Neural cell (in vitro differentiated cells): ENCODE measurements around the gene GON4L. TPM values are rescaled to one million over a fixed set of nuclear protein-coding genes. Genes with fewer than 3 reads are reported as not detected.

Experiments
- H2AFZ ChIP-seq: fragments of 200-600, 300-800 bp; sonication (generic), shearing (Covaris generic); 2 replicates; pipeline ENCODE4 v1.6.0; 2014; ENCODE audit warnings: low read depth, mild to moderate bottlenecking, antibody characterized with exemption, low read length, moderate library complexity
- H3F3A ChIP-seq: fragments of 200-600 bp; shearing (Covaris generic); 2 replicates; pipeline ENCODE4 v1.6.1; 2016; ENCODE audit warnings: mild to moderate bottlenecking, moderate library complexity, mixed read lengths, antibody characterized with exemption, low read length; ENCODE audit not compliant: insufficient read depth, poor library complexity, severe bottlenecking
- H3K27ac ChIP-seq: fragments of 200-600, 300-800 bp; sonication (generic), shearing (Covaris generic); 2 replicates; pipeline ENCODE4 v1.5.1; 2014; ENCODE audit warnings: mild to moderate bottlenecking, low read length, moderate library complexity
- H3K27me3 ChIP-seq: fragments of 300-800, 200-600 bp; sonication (generic), shearing (Covaris generic); 2 replicates; pipeline ENCODE4 v1.6.0; 2014; ENCODE audit warnings: mild to moderate bottlenecking, low read depth, low read length, moderate library complexity; ENCODE audit not compliant: insufficient read depth
- H3K36me3 ChIP-seq: fragments of 300-800, 200-600 bp; sonication (generic), shearing (Covaris generic); 2 replicates; pipeline ENCODE4 v1.5.1; 2014; ENCODE audit warnings: mild to moderate bottlenecking, antibody characterized with exemption, low read length, moderate library complexity; ENCODE audit not compliant: insufficient read depth
- H3K4me2 ChIP-seq: fragments of 300-800, 200-600 bp; sonication (generic), shearing (Covaris generic); 2 replicates; pipeline ENCODE4 v1.6.0; 2014; ENCODE audit warnings: mild to moderate bottlenecking, low read length
- H3K4me3 ChIP-seq: fragments of 300-800, 200-600 bp; sonication (generic), shearing (Covaris generic); 2 replicates; pipeline ENCODE4 v1.5.1; 2014; ENCODE audit warnings: mild to moderate bottlenecking, low read length, moderate library complexity
- H3K79me2 ChIP-seq: fragments of 200-600 bp; shearing (Covaris generic); replicated peaks from 2 replicates; pipeline ENCODE4 v1.6.0; 2014; ENCODE audit warnings: mild to moderate bottlenecking, low read length, moderate library complexity; ENCODE audit not compliant: insufficient read depth
- H3K9ac ChIP-seq: fragments of 300-800, 200-600 bp; sonication (generic), shearing (Covaris generic); 2 replicates; pipeline ENCODE4 v1.6.1; 2016; ENCODE audit warnings: mild to moderate bottlenecking, low read length, mixed read lengths
- H3K9me2 ChIP-seq: fragments of 200-600 bp; shearing (Covaris generic); 2 replicates; pipeline ENCODE4 v1.6.1; 2016; ENCODE audit warnings: mild to moderate bottlenecking, low read length, mixed read lengths; ENCODE audit not compliant: insufficient read depth
- H3K9me3 ChIP-seq: fragments of 200-600, 300-800 bp; sonication (generic), shearing (Covaris generic); 2 replicates; pipeline ENCODE4 v1.6.1; 2016; ENCODE audit warnings: mild to moderate bottlenecking, mixed run types, low read length, moderate library complexity, mixed read lengths
- H4K20me1 ChIP-seq: fragments of 200-600 bp; shearing (Covaris generic); 2 replicates; pipeline ENCODE4 v1.6.1; 2016; ENCODE audit warnings: mild to moderate bottlenecking, mixed run types; ENCODE audit not compliant: insufficient read depth
- EP300 ChIP-seq: fragments of 450-650 bp; conservative IDR thresholded peaks from 2 replicates; pipeline ENCODE4 v1.6.1; 2014; ENCODE audit warnings: antibody characterized with exemption, mild to moderate bottlenecking, moderate library complexity; ENCODE audit not compliant: poor library complexity, severe bottlenecking
- EZH2 ChIP-seq: fragments of 200-600, 300-800 bp; shearing (Covaris generic), sonication (generic); IDR thresholded peaks from 2 replicates; pipeline ENCODE4 v1.6.1; 2014; ENCODE audit warnings: antibody characterized with exemption, low read length, borderline replicate concordance, mild to moderate bottlenecking; ENCODE audit not compliant: insufficient read depth, poor library complexity, severe bottlenecking
- MXI1 ChIP-seq: fragments of 450-650 bp; conservative IDR thresholded peaks from 2 replicates; pipeline ENCODE4 v1.6.1; 2014; ENCODE audit warnings: antibody characterized with exemption, mild to moderate bottlenecking; ENCODE audit not compliant: poor library complexity, severe bottlenecking
- POLR2AphosphoS5 ChIP-seq: IDR thresholded peaks from 2 replicates; pipeline ENCODE4 v1.6.1; 2012
- RAD21 ChIP-seq: fragments of 450-650 bp; conservative IDR thresholded peaks from 2 replicates; pipeline ENCODE4 v1.6.1; 2014; ENCODE audit warnings: antibody characterized with exemption, mild to moderate bottlenecking, moderate library complexity
- SMC3 ChIP-seq: fragments of 450-650 bp; conservative IDR thresholded peaks from 2 replicates; pipeline ENCODE4 v1.6.1; 2014; ENCODE audit warnings: antibody characterized with exemption, mild to moderate bottlenecking, moderate library complexity; ENCODE audit not compliant: poor library complexity
- TAF1 ChIP-seq: IDR thresholded peaks from 2 replicates; pipeline ENCODE4 v1.6.1; 2012; ENCODE audit warnings: low read depth
- polyA plus RNA-seq: library from polyadenylated mRNA; depleted of rRNA; stranded (reverse); fragments of >200 nt; gene quantifications from 2 replicates; pipeline ENCODE4 v1.2.3, GENCODE V29; 2014
- TF ChIP-seq, protein P1 (sequence below): fragments of 450-650 bp; IDR thresholded peaks from 2 replicates; pipeline ENCODE4 v1.5.1; 2014; ENCODE audit warnings: antibody characterized with exemption, mild to moderate bottlenecking, moderate library complexity; ENCODE audit not compliant: poor library complexity, severe bottlenecking
- TF ChIP-seq, protein P2 (sequence below): IDR thresholded peaks from 2 replicates; pipeline ENCODE4 v1.6.1; 2012; ENCODE audit warnings: borderline replicate concordance

The GON4L gene
- polyA plus RNA-seq, 1 donor from 2014 or later: 30.2 TPM

DNA sequence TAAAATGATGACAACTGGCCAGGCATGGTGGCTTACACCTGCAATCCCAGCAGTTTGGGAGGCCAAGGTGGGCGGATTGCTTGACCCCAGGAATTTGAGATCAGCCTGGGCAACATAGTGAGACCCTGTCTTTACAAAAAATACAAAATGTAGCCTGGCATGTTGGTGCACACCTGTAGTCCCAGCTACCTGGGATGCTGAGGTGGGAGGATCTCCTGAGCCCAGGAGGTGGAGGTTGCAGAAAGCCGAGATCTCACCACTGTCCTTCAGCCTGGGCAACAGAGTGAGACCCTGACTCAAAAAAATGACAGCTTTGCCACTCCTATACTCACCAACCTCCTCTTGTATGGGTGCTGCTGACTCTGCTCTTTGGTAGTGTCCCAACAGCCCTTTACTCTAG, 20.9 kb upstream of the GON4L start:
- Histone ChIP-seq H3K4me2 (no peak overlapping the region), H3K36me3 (peaks cover 14% of the 10 kb centered on the region), H3K27ac (no peak overlapping the region), H4K20me1 (peaks cover 22% of the 10 kb centered on the region), H2AFZ (no peak overlapping the region), H3K4me3 (no peak overlapping the region), H3F3A (no peaks in the 10 kb centered on the region), H3K9me2 (no peaks in the 10 kb centered on the region), H3K9me3 (no peaks in the 10 kb centered on the region), H3K79me2 (peaks cover 57% of the 10 kb centered on the region), H3K27me3 (no peaks in the 10 kb centered on the region), H3K9ac (no peak overlapping the region)
- TF ChIP-seq TAF1 (no peak), MXI1 (no peak), EZH2 (no peak), SMC3 (no peak), RAD21 (no peak), POLR2AphosphoS5 (no peak), EP300 (no peak)
- TF ChIP-seq, protein P1, sequence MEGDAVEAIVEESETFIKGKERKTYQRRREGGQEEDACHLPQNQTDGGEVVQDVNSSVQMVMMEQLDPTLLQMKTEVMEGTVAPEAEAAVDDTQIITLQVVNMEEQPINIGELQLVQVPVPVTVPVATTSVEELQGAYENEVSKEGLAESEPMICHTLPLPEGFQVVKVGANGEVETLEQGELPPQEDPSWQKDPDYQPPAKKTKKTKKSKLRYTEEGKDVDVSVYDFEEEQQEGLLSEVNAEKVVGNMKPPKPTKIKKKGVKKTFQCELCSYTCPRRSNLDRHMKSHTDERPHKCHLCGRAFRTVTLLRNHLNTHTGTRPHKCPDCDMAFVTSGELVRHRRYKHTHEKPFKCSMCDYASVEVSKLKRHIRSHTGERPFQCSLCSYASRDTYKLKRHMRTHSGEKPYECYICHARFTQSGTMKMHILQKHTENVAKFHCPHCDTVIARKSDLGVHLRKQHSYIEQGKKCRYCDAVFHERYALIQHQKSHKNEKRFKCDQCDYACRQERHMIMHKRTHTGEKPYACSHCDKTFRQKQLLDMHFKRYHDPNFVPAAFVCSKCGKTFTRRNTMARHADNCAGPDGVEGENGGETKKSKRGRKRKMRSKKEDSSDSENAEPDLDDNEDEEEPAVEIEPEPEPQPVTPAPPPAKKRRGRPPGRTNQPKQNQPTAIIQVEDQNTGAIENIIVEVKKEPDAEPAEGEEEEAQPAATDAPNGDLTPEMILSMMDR: no peak
- TF ChIP-seq, protein P2, sequence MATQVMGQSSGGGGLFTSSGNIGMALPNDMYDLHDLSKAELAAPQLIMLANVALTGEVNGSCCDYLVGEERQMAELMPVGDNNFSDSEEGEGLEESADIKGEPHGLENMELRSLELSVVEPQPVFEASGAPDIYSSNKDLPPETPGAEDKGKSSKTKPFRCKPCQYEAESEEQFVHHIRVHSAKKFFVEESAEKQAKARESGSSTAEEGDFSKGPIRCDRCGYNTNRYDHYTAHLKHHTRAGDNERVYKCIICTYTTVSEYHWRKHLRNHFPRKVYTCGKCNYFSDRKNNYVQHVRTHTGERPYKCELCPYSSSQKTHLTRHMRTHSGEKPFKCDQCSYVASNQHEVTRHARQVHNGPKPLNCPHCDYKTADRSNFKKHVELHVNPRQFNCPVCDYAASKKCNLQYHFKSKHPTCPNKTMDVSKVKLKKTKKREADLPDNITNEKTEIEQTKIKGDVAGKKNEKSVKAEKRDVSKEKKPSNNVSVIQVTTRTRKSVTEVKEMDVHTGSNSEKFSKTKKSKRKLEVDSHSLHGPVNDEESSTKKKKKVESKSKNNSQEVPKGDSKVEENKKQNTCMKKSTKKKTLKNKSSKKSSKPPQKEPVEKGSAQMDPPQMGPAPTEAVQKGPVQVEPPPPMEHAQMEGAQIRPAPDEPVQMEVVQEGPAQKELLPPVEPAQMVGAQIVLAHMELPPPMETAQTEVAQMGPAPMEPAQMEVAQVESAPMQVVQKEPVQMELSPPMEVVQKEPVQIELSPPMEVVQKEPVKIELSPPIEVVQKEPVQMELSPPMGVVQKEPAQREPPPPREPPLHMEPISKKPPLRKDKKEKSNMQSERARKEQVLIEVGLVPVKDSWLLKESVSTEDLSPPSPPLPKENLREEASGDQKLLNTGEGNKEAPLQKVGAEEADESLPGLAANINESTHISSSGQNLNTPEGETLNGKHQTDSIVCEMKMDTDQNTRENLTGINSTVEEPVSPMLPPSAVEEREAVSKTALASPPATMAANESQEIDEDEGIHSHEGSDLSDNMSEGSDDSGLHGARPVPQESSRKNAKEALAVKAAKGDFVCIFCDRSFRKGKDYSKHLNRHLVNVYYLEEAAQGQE: no peak

DNA sequence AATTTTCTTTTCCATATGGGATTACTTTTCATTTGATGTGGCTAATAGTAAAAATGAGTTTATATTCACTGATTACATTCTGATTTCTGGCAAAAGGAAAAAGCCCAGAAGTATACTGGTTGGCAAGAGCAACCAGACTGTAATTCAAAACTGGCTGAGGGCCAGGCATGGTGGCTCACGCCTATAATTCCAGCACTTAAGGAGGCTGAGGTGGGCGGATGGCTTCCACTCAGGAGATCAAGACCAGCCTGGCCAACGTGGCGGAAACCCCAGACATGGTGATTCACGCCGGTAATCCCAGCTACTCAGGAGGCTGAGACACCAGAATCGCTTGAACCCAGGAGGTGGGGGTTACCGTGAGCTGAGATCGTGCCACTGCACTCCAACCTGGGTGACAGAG, 16.8 kb upstream of the GON4L start:
- no peaks in the 10 kb centered on the region for H3F3A ChIP-seq
- no peak overlapping the region for H3K4me3 ChIP-seq
- peaks cover 86% of the 10 kb centered on the region for H3K79me2 ChIP-seq
- no peak overlapping the region for H3K4me2 ChIP-seq
- H3K36me3 ChIP-seq: peaks cover 2% of the 10 kb centered on the region
- H3K27ac ChIP-seq: no peak overlapping the region
- TF ChIP-seq MXI1: no peak
- TF ChIP-seq EP300: no peak
- no peak for TF ChIP-seq SMC3
- no peak for TF ChIP-seq TAF1
- TF ChIP-seq, protein P2: no peak
- no peak for TF ChIP-seq EZH2
- no peak for TF ChIP-seq POLR2AphosphoS5
- no peak for TF ChIP-seq RAD21
- TF ChIP-seq, protein P1: no peak
- no peaks in the 10 kb centered on the region for H3K9me2 ChIP-seq
- H3K9me3 ChIP-seq: no peaks in the 10 kb centered on the region
- no peak overlapping the region for H3K9ac ChIP-seq
- H4K20me1 ChIP-seq: peaks cover 53% of the 10 kb centered on the region
- H2AFZ ChIP-seq: no peak overlapping the region
- H3K27me3 ChIP-seq: no peaks in the 10 kb centered on the region
